Activated CD8-positive, alpha-beta memory T cell treated with anti-CD3 and anti-CD28 coated beads, Interleukin-2, amount 50 U/mL, for 1 hour (primary cell): ENCODE results near the gene DPF3.

Source experiments
- DNase-seq: peaks from one replicate; pipeline ENCODE4 v3.0.0-alpha.2; 2020; ENCODE audit errors: extremely low read depth

Gene DPF3

GRCh38 chr14:72800848-72801370 lies 93.0 kb downstream of the DPF3 start:
- no peak for DNase-seq

DNA sequence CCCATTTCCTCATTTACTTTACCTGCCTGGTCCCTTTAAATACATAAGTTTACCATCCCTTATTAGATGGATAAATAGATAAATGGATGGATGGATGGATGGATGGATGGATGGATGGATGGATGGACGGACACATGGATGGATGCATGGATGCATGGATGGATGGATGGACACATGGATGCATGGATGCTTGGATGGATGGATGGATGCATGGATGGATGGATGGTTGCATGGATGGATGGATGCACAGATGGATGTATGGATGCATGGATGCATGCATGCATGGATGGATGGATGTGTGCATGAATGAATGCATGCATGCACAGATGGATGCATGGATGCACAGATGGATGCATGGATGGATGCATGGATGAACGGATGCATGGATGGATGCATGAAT lies 93.6 kb downstream of the DPF3 start:
- DNase-seq: no peak

DNA sequence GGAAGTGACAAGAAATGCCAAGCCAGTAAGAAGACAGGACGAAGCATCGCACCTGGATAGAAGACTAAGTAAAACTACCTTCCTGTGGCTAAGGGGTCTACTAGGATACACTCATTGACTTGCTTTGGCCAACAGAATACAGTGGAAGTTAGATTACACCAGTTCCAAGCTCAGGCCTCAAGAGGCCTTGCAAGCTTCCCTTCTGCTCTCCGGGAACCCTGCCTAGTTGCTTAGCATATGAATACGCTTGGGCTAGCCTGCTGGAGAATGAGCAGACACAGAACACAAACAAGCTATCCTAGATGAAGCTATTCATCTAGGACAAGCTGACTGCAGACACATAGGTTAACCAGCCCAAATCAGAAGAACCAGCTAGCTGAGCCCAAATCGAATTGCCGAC lies 97.0 kb downstream of the DPF3 start:
- DNase-seq: no peak

GRCh38 chr14:72793156-72793939 lies 100.6 kb downstream of the DPF3 start:
- no peak for DNase-seq

DNA sequence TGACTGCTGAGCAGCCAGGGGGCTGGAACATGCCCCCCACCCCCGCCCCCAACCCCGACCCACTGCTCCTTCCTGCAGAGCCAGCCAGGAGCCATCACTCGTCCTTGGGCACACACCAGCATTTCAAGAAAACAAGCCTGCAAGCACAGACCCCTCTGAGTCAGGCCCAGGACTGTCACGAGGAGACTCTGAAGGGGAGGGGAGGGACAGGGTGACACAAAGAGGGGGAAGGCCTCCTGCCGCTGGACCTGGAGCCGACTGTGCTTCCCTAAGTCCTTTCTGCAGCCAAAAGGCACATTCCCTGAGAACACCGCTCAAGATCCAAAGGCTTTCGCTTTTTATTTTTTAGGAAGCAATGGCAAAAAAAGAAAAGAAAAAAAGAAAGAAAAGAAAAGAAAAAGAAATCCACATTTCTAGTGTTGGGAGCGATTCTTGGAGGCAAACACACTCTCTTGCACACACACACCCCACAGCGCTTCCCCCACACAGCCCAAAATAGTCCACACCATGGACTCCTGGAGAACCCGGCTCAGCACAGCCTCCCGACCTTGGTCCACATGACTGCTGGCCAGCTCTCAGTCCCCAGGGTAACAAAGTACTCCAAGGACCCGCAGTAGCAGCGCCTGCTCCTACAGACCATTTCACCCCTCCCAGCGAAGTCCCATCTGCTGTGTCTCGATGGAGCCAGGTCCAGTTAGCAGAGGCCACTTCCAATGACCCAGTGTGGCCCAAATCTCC lies 101.7 kb downstream of the DPF3 start:
- no peak for DNase-seq

- no peak for DNase-seq
These were observed 102.9 kb downstream of the DPF3 start for GRCh38 chr14:72790887-72791566.

GRCh38 chr14:72788972-72789728 lies 104.8 kb downstream of the DPF3 start:
- DNase-seq: no peak

GRCh38 chr14:72788255-72788654 lies 105.6 kb downstream of the DPF3 start:
- no peak for DNase-seq

DNA sequence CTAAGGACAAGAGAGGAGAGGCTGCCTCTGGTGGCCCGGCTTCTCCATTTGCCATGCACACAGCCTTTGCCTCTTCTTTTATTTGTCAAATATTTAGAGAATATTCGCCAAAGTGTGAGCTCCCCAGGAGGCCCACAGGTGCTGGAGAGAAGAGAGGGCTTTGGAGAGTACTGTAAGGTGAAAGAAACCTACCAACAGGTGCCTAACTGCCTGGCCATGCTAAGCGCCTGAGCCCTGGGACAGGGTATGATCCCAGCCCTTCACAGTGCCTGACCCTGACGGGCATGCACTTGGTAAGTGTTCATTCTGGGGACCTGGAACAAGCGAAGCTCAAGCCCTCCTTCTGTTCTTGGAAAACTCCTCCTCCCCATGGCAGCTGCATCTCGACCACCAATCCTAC lies 106.1 kb downstream of the DPF3 start:
- no peak for DNase-seq

GRCh38 chr14:72786378-72787350 lies 107.2 kb downstream of the DPF3 start:
- DNase-seq: no peak

GRCh38 chr14:72783741-72784140 lies 110.2 kb downstream of the DPF3 start:
- no peak for DNase-seq

DNA sequence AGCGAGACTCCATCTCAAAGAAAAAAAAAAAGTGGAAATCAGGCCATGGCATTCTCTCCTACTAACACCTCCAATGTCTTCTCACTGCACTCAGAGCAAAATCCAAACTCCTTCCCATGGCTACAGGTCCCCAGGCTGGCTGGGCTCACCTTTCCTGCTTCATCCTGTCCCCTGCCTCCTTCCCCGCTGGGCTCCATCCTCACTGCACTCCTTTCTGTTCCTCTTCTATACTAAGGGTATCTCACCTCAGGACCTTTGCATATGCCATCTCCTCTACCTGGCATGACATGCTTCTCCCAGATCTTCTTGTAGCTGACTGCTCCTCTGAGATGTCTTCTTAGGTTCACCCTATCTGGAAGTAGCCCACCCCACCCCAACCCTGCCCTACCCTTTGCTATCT lies 111.1 kb downstream of the DPF3 start:
- DNase-seq: no peak

GRCh38 chr14:72781561-72782508 lies 112.1 kb downstream of the DPF3 start:
- DNase-seq: no peak

GRCh38 chr14:72780751-72781150 lies 113.2 kb downstream of the DPF3 start:
- no peak for DNase-seq

DNA sequence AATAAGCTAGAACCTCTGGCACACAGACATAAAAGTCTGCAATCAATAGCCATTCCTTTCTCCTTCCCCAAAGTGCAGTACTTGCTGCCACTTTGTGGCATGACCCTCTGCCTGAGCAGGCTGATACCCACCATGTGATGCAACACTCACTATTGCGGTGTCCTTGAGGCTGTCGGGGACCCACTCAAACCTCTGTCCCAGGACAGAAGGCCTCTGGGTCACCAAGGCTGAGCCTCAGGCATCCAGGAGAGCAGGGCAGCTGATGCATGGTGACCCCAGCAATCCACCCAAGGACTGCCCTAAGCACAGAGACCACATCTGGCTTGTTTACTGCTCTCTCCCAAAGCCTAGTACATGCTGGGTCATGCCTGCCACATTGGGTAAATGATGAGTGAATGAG lies 114.2 kb downstream of the DPF3 start:
- DNase-seq: no peak

DNA sequence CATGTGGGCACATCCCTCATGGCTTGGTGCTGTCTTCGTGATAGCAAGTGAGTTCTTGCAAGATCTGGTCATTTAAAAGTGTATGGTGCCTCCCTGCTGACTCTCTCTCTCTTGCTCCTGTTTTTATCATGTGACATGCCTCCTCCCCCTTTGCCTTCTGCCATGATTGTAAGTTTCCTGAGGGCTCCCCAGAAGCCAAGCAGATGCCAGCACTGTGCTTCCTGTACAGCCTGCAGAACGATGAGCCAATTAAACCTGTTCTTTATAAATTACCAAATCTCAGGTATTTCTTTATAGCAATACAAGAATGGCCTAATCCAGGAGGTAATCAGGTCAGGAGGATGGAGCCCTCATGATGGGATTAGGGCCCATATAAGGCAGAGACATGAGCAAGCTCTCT lies 116.3 kb downstream of the DPF3 start:
- DNase-seq: no peak

DNA sequence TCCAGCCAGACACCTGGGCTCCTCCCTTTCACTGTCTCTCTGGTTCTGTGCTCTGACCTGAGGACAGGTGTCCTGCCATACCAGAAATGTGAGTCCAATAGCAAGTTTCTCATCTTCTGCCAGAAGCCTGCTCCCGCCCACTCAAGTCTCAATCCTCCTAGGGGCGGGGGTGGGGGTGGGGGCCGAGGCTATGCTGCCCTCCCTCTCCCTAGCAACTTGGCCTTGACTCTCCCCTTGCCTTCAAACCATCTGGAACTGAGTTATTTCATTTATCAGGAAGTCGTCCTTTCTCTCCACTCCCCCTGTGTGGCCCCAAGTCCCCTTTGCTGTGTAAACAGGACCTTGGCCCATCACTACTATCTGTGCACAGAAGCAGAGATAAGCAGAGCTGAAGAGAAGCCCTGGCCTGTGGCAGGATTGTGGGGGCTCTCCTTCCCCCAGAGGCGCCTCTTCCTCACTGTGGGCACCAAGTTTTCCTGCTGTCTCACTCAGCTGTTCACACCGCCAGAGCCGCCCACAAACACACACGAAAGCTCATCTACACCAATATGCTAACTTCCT lies 117.1 kb downstream of the DPF3 start:
- DNase-seq: no peak

DNA sequence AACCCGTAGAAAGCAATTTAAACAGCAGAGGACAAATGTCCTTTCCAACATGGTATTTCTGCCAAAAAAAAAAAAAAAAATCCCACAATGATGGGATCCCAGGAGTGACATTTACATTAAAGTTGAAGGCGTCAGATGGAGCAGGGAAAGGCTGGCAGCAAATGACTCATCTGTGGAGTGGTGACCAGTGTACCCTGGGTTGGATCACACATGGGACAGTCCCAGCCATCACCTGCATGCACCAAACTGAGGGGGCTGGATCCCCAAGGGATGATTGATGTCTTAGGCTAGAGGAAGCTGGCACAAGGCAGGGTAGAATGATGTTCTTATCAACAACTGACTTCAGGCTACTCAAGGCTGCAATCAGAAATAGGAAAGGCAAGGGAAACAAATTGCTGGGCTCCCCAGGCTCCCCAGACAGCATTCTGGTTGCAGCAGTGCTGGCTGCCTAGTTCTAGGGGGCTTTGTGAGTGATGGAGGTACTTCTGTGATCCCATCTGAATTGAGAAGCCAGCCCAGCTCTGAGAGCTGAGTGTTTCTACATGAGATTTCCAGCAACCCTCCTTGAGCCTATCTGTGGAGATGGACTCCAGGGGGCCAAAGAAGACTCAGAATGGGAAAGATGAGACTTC lies 117.9 kb downstream of the DPF3 start:
- DNase-seq: no peak
